Measurements from ENCODE around the gene ARHGDIA. TPM values are rescaled to one million over a fixed set of nuclear protein-coding genes. Genes with fewer than 3 reads are reported as not detected.

ARHGDIA gene
- total RNA-seq, 1 experiment from 2014 or later, result 201 TPM

- BruUV-seq (replicated peaks), result TSS peak; percentile 16
- Histone ChIP-seq H3K79me2 (ENCODE audit: low read length) (peaks cover 12% of the 10 kb centered on the region; the same call in 1 of the 2 replicates), H3K27me3 (ENCODE audit: low read length) (no peaks in the 10 kb centered on the region), H3K9me2 (replicated peaks; ENCODE audit: low read length) (no peaks in the 10 kb centered on the region), H3K4me2 (ENCODE audit: low read length) (no peak overlapping the region), H3K27ac (ENCODE audit: low read length) (no peak overlapping the region), H3K9ac (ENCODE audit: low read length) (no peak overlapping the region), H2AFZ (ENCODE audit: low read length) (no peak overlapping the region), H3K36me3 (ENCODE audit: low read depth, low read length) (peaks cover 6% of the 10 kb centered on the region; the same call in 1 of the 2 replicates), H4K20me1 (ENCODE audit: low read length) (no peaks in the 10 kb centered on the region), H3K4me3 (ENCODE audit: low read length) (no peak overlapping the region), H3K4me1 (ENCODE audit: insufficient read depth, low read length) (peaks cover 32% of the 10 kb centered on the region), H3K9me3 (ENCODE audit: low read length) (no peaks in the 10 kb centered on the region), H3F3A (ENCODE audit: low read length, unreplicated experiment) (peaks cover 18% of the 10 kb centered on the region)
- ChIA-PET CTCF (no interaction called here), POLR2A (ENCODE audit: unreplicated experiment) (no interaction called here)
- no peak for TF ChIP-seq EZH2phosphoT487 (IDR thresholded peaks at IDR 0.05; ENCODE audit: borderline replicate concordance, low read length)
- no peak for TF ChIP-seq EZH2 (IDR thresholded peaks at IDR 0.05; ENCODE audit: low read length, unreplicated experiment)
- TF ChIP-seq CTCF (conservative IDR thresholded peaks at IDR 0.05; ENCODE audit: low read depth, low read length), result no peak
- intact Hi-C loops (cut with micrococcal nuclease), result no loop called here
- DNase-seq (no peak), ATAC-seq (no peak)
Observed at GRCh38 chr17:81901167-81902022, 30.3 kb upstream of the ARHGDIA start.

DNA sequence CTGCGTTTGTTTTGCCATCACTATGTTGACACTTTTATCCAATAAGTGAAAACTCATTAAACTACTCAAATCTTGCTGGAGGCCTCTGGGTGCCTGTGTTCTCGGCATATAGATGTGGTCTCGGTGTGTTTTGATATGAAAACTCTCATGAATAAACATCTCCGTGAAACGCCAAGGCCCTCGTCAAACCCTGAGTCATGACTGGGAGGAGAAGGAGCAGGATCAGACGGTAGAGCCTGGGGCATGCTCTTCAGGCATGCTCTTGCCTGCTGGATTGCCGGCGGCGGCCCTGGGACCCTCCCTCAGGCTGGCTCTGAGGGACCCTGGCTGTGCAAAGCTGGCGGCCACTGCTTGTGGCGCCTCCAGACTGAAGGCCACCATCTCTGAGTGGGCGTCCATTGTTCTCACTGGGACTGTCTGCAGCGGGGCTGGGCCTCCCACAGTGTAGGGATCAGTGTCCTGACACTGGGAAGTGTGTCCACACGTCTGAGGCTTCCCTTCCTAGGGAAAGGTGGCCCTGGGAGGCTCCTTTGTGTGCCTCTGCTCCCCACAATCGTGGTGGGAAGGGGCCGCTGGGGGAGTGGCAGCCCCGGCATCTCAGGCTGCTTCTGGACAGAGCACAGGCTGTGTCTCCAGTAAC lies 29.2 kb upstream of the ARHGDIA start:
- Histone ChIP-seq H2AFZ (ENCODE audit: low read length) (no peak overlapping the region), H3K9ac (ENCODE audit: low read length) (no peak overlapping the region), H3K4me2 (ENCODE audit: low read length) (no peak overlapping the region), H3K27ac (ENCODE audit: low read length) (peak overlapping the region; percentile 100; the same call in 1 of the 2 replicates), H3K4me1 (ENCODE audit: insufficient read depth, low read length) (peaks cover 34% of the 10 kb centered on the region), H3K9me2 (replicated peaks; ENCODE audit: low read length) (no peaks in the 10 kb centered on the region), H3K9me3 (ENCODE audit: low read length) (no peaks in the 10 kb centered on the region), H3K4me3 (ENCODE audit: low read length) (no peak overlapping the region), H4K20me1 (ENCODE audit: low read length) (no peaks in the 10 kb centered on the region), H3K79me2 (ENCODE audit: low read length) (peaks cover 16% of the 10 kb centered on the region), H3K27me3 (ENCODE audit: low read length) (no peaks in the 10 kb centered on the region), H3F3A (ENCODE audit: low read length, unreplicated experiment) (peaks cover 18% of the 10 kb centered on the region), H3K36me3 (ENCODE audit: low read depth, low read length) (peaks cover 10% of the 10 kb centered on the region)
- POLR2A ChIA-PET (ENCODE audit: unreplicated experiment), result no interaction called here
- DNase-seq (no peak), ATAC-seq (no peak)
- intact Hi-C loops (cut with micrococcal nuclease), result no loop called here
- BruUV-seq (replicated peaks), result no TSS peak
- CTCF ChIA-PET, result no interaction called here
- TF ChIP-seq CTCF (conservative IDR thresholded peaks at IDR 0.05; ENCODE audit: low read depth, low read length), result no peak
- no peak for TF ChIP-seq EZH2 (IDR thresholded peaks at IDR 0.05; ENCODE audit: low read length, unreplicated experiment)
- no peak for TF ChIP-seq EZH2phosphoT487 (IDR thresholded peaks at IDR 0.05; ENCODE audit: borderline replicate concordance, low read length)

Measured in PC-3 (cell line).